Measurements from ENCODE around the gene DACH1. TPM values are rescaled to one million over a fixed set of nuclear protein-coding genes. Genes with fewer than 3 reads are reported as not detected.

Gene DACH1
- total and polyA plus RNA-seq, 2 of the 8 experiments (the other 6 are each of a cell fraction or from before 2014, with no cell fraction given): 0.12 to 0.67 TPM

DNA sequence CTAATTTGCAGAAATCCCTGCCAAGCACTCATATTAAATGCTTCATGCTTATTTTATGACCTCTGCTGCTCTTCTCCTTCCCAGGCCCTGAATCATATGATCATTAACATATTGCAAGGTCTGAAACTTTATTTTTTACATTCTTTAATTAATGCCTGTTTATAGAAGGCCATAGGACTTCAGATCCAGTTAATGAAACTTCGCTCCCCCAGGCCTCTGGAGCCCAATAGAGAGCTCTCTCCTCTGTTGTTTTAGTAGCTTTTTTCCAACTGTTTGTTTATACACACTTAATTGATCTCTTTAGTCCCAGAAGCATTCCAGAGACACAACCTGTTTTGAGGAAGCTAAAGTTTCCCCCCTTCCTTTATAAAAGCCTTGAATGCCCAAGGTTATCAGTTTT, 68.3 kb downstream of the DACH1 start (continued):
- TF ChIP-seq, protein P1, sequence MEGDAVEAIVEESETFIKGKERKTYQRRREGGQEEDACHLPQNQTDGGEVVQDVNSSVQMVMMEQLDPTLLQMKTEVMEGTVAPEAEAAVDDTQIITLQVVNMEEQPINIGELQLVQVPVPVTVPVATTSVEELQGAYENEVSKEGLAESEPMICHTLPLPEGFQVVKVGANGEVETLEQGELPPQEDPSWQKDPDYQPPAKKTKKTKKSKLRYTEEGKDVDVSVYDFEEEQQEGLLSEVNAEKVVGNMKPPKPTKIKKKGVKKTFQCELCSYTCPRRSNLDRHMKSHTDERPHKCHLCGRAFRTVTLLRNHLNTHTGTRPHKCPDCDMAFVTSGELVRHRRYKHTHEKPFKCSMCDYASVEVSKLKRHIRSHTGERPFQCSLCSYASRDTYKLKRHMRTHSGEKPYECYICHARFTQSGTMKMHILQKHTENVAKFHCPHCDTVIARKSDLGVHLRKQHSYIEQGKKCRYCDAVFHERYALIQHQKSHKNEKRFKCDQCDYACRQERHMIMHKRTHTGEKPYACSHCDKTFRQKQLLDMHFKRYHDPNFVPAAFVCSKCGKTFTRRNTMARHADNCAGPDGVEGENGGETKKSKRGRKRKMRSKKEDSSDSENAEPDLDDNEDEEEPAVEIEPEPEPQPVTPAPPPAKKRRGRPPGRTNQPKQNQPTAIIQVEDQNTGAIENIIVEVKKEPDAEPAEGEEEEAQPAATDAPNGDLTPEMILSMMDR (IDR thresholded peaks at IDR 0.05; ENCODE audit: control extremely low read depth in 1 of 3, insufficient read depth in 1 of 3, low read depth in 1 of 3, low read length in 3 of 3): no peak

Data from H1 (cell line).